ENCODE results near the gene SLC4A5.
A peak's percentile ranks its signal among the peaks of the same experiment; 100 is the strongest.

SLC4A5 gene

GRCh38 chr2:74317701-74318100, 25.5 kb downstream of the SLC4A5 start:
- DNase-seq = peak in 7 of 56 donors; percentile 1 to 39 (median 5)

- no peak for DNase-seq
These were observed 26.5 kb downstream of the SLC4A5 start for GRCh38 chr2:74316627-74317295.

GRCh38 chr2:74314107-74314506, 29.1 kb downstream of the SLC4A5 start:
- no peak for DNase-seq

GRCh38 chr2:74313497-74313896, 29.7 kb downstream of the SLC4A5 start:
- DNase-seq = no peak

GRCh38 chr2:74312913-74313312, 30.3 kb downstream of the SLC4A5 start:
- no peak for DNase-seq

GRCh38 chr2:74307720-74308119, 35.5 kb downstream of the SLC4A5 start:
- DNase-seq = no peak

GRCh38 chr2:74304332-74305148, 38.7 kb downstream of the SLC4A5 start:
- no peak for DNase-seq

GRCh38 chr2:74302865-74303264, 40.4 kb downstream of the SLC4A5 start:
- no peak for DNase-seq

- no peak for DNase-seq
These were observed 42.0 kb downstream of the SLC4A5 start for GRCh38 chr2:74301262-74301661.

GRCh38 chr2:74300506-74300905, 42.7 kb downstream of the SLC4A5 start:
- DNase-seq = no peak

- no peak for DNase-seq
These were observed 45.3 kb downstream of the SLC4A5 start for GRCh38 chr2:74297950-74298349.

GRCh38 chr2:74297391-74297790, 45.8 kb downstream of the SLC4A5 start:
- no peak for DNase-seq

- no peak for DNase-seq
These were observed 49.8 kb downstream of the SLC4A5 start for GRCh38 chr2:74293191-74293991.

- no peak for DNase-seq
These were observed 50.5 kb downstream of the SLC4A5 start for GRCh38 chr2:74292751-74293150.

- DNase-seq = no peak
These were observed 51.2 kb downstream of the SLC4A5 start for GRCh38 chr2:74291886-74292621.

- DNase-seq = no peak
These were observed 52.0 kb downstream of the SLC4A5 start for GRCh38 chr2:74291218-74291544.

- DNase-seq = no peak
These were observed 52.6 kb downstream of the SLC4A5 start for GRCh38 chr2:74290466-74291217.

GRCh38 chr2:74290066-74290465, 53.1 kb downstream of the SLC4A5 start:
- DNase-seq = no peak

GRCh38 chr2:74286725-74287124, 56.5 kb downstream of the SLC4A5 start:
- no peak for DNase-seq

GRCh38 chr2:74281141-74281975, 61.9 kb downstream of the SLC4A5 start:
- no peak for DNase-seq

Measured in amygdala (tissue), 56 donors.